Liver (tissue), 9 donors: ENCODE results near the gene RASAL2. TPM values are rescaled to one million over a fixed set of nuclear protein-coding genes. Genes with fewer than 3 reads are reported as not detected.
"Not testable (repeated sequence)": the region's sequence is repeated elsewhere in the genome, so short reads cannot be mapped to it uniquely, and the experiment has no call there.

Source experiments
- DNase-seq: peaks from one replicate; pipeline ENCODE4 v3.0.0-alpha.2; 2017; ENCODE audit warnings: low spot score
- H3K27ac ChIP-seq, 2 donors: one replicate each; pipeline ENCODE4 v1.7.0; 2013; ENCODE audit warnings: inconsistent platforms in 2 of 2, low read length in 2 of 2, control low read depth in 1 of 2, low read depth in 1 of 2, mild to moderate bottlenecking in 1 of 2
- H3K27me3 ChIP-seq, 4 donors: one replicate each; pipeline versions ENCODE4 v1.6.1 to v1.7.0; 2013; ENCODE audit warnings: low read length in 3 of 4, inconsistent platforms in 1 of 4, mild to moderate bottlenecking in 1 of 4, moderate library complexity in 1 of 4; ENCODE audit not compliant: control insufficient read depth in 4 of 4, insufficient read depth in 4 of 4
- H3K36me3 ChIP-seq, 4 donors: one replicate each; pipeline versions ENCODE4 v1.6.1 to v1.7.0; 2013; ENCODE audit warnings: low read length in 3 of 4, mild to moderate bottlenecking in 3 of 4, low read depth in 1 of 4, moderate library complexity in 1 of 4; ENCODE audit not compliant: control insufficient read depth in 4 of 4, insufficient read depth in 3 of 4
- H3K4me1 ChIP-seq, 4 donors: one replicate each; pipeline versions ENCODE4 v1.6.1 to v1.7.0; 2013; ENCODE audit warnings: low read length in 3 of 4, mild to moderate bottlenecking in 3 of 4, moderate library complexity in 1 of 4; ENCODE audit not compliant: control insufficient read depth in 4 of 4, insufficient read depth in 4 of 4
- H3K4me3 ChIP-seq, 3 donors: one replicate each; pipeline versions ENCODE4 v1.6.1 to v1.7.0; 2013; ENCODE audit warnings: low read length in 3 of 3, control low read depth in 1 of 3, low read depth in 1 of 3, mild to moderate bottlenecking in 1 of 3
- H3K9ac ChIP-seq, 2 donors: one replicate each; pipeline ENCODE4 v1.7.0; 2013; ENCODE audit warnings: low read length in 2 of 2, mild to moderate bottlenecking in 2 of 2, moderate library complexity in 2 of 2, control low read depth in 1 of 2, low read depth in 1 of 2
- H3K9me3 ChIP-seq, 4 donors: one replicate each; pipeline versions ENCODE4 v1.6.1 to v1.7.0; 2013; ENCODE audit warnings: low read length in 3 of 4; ENCODE audit not compliant: control insufficient read depth in 4 of 4
- ATF3 ChIP-seq: IDR thresholded peaks from 2 replicates; pipeline ENCODE4 v1.6.1; 2016; ENCODE audit warnings: antibody characterized with exemption
- EGR1 ChIP-seq, 2 donors: IDR thresholded peaks; 2 replicates each; pipeline ENCODE4 v1.6.1; 2016 to 2018; ENCODE audit warnings: antibody characterized with exemption in 2 of 2, low read depth in 2 of 2
- FOXA1 ChIP-seq: IDR thresholded peaks from 2 replicates; pipeline ENCODE4 v1.6.1; 2016; ENCODE audit warnings: antibody characterized with exemption
- FOXA2 ChIP-seq: IDR thresholded peaks from 2 replicates; pipeline ENCODE4 v1.6.1; 2016; ENCODE audit warnings: antibody characterized with exemption
- GABPA ChIP-seq, 2 donors: IDR thresholded peaks in 1 of 2; conservative IDR thresholded peaks in 1 of 2; 2 replicates each; pipeline ENCODE4 v1.6.1; 2016; ENCODE audit warnings: antibody characterized with exemption in 2 of 2, mild to moderate bottlenecking in 1 of 2, moderate library complexity in 1 of 2
- HNF4A ChIP-seq, 2 donors: conservative IDR thresholded peaks; 2 replicates each; pipeline ENCODE4 v1.6.1; 2016; ENCODE audit warnings: antibody characterized with exemption in 2 of 2, mild to moderate bottlenecking in 2 of 2
- HNF4G ChIP-seq: IDR thresholded peaks from 2 replicates; pipeline ENCODE4 v1.6.1; 2016; ENCODE audit warnings: antibody characterized with exemption
- JUND ChIP-seq, 2 donors: IDR thresholded peaks; 2 replicates each; pipeline ENCODE4 v1.6.1; 2016; ENCODE audit warnings: antibody characterized with exemption in 2 of 2
- MAX ChIP-seq: IDR thresholded peaks from 2 replicates; pipeline ENCODE4 v1.6.1; 2016; ENCODE audit warnings: antibody characterized with exemption
- NR2F2 ChIP-seq: IDR thresholded peaks from 2 replicates; pipeline ENCODE4 v1.6.1; 2016; ENCODE audit warnings: antibody characterized with exemption
- RAD21 ChIP-seq, 2 donors: IDR thresholded peaks; 2 replicates each; pipeline ENCODE4 v1.6.1; 2016; ENCODE audit warnings: antibody characterized with exemption in 2 of 2, mild to moderate bottlenecking in 2 of 2
- REST ChIP-seq: IDR thresholded peaks from 2 replicates; pipeline ENCODE4 v1.6.1; 2016; ENCODE audit warnings: antibody characterized with exemption, mild to moderate bottlenecking
- RXRA ChIP-seq, 2 donors: IDR thresholded peaks; 2 replicates each; pipeline ENCODE4 v1.6.1; 2017 to 2018; ENCODE audit warnings: antibody characterized with exemption in 2 of 2, mild to moderate bottlenecking in 1 of 2
- SP1 ChIP-seq: IDR thresholded peaks from 2 replicates; pipeline ENCODE4 v1.6.1; 2018; ENCODE audit warnings: antibody characterized with exemption, mild to moderate bottlenecking
- TAF1 ChIP-seq: conservative IDR thresholded peaks from 2 replicates; pipeline ENCODE4 v1.6.1; 2016; ENCODE audit warnings: antibody characterized with exemption, mild to moderate bottlenecking
- WGBS: extraction: QIAGEN DNeasy Blood & Tissue Kit; methylation state at CpG from one replicate; pipeline ENCODE4 v1.1.7; 2013; 5-methylcytosine and 5-hydroxymethylcytosine counted together
- polyA plus RNA-seq, 2 donors: library from polyadenylated mRNA; stranded (reverse) in 1 of 2; unstranded in 1 of 2; fragments of 200-250 nt in 1 of 2; fragments of >200 nt in 1 of 2; fragmentation: Nextera tagmentation in 1 of 2; extraction: Ambion mirVana in 1 of 2; gene quantifications; one replicate each; pipeline versions ENCODE4 v1.2.1 to v1.2.3, GENCODE V29; 2013 to 2015
- total RNA-seq, 2 donors: library from RNA; depleted of rRNA; stranded (reverse); fragments of >200 nt; gene quantifications; one replicate each; pipeline ENCODE4 v1.2.3, GENCODE V29; 2014
- TF ChIP-seq, protein P1 (sequence below): IDR thresholded peaks from 2 replicates; pipeline ENCODE4 v1.6.1; 2016; ENCODE audit warnings: antibody characterized with exemption
- TF ChIP-seq, protein P2 (sequence below): fragments of 150-350 bp; IDR thresholded peaks from 2 replicates; pipeline ENCODE4 v1.5.1; 2017; ENCODE audit warnings: improper control_type of control experiment, low read depth, low read length; ENCODE audit not compliant: missing input control
- donor health status: healthy.
- donor health status: healthy.
- donor health status: healthy.
- donor health status: healthy.
- donor health status: healthy.

Gene RASAL2
- total and polyA plus RNA-seq, 4 donors, result 1.8 to 8.1 (median 4.1) TPM

DNA sequence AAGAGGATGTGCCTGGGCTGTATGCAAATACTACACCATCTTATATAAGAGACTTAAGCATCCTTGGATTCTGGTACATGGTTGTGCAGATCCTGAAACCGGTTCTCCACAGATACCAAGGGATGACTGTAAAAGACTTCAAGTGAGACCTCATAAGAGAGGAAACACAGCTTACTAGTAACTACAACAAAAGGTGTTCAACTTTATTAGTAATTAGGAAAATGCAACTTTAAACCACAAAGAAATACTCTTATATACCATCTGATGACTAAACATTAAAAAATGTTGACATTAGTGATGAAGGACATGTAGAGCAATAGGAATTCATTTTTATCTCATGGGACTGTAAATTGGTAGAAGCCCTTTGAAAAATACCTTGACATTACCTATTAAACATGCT is 102.7 kb downstream of the RASAL2 start:
- Histone ChIP-seq H3K4me1 (no peaks in the 10 kb centered on the region), H3K9me3 (no peaks in the 10 kb centered on the region), H3K4me3 (no peak overlapping the region), H3K27me3 (no peaks in the 10 kb centered on the region), H3K9ac (no peak overlapping the region), H3K27ac (no peak overlapping the region), H3K36me3 (no peaks in the 10 kb centered on the region)
- 96% methylated on average over 1 of the region's 1 CpG for WGBS
- DNase-seq, result no peak
- no peak for TF ChIP-seq JUND (IDR thresholded peaks at IDR 0.05)
- TF ChIP-seq HNF4A (conservative IDR thresholded peaks at IDR 0.05), result no peak
- TF ChIP-seq RXRA (IDR thresholded peaks at IDR 0.05), result no peak
- TF ChIP-seq SP1, result no peak
- no peak for TF ChIP-seq ATF3
- TF ChIP-seq GABPA (IDR thresholded peaks at IDR 0.05 in 1 of 2, conservative IDR thresholded peaks at IDR 0.05 in 1 of 2), result no peak
- no peak for TF ChIP-seq EGR1 (IDR thresholded peaks at IDR 0.05; ENCODE audit: low read depth in 2 of 2)
- TF ChIP-seq MAX, result no peak
- TF ChIP-seq, protein P1, sequence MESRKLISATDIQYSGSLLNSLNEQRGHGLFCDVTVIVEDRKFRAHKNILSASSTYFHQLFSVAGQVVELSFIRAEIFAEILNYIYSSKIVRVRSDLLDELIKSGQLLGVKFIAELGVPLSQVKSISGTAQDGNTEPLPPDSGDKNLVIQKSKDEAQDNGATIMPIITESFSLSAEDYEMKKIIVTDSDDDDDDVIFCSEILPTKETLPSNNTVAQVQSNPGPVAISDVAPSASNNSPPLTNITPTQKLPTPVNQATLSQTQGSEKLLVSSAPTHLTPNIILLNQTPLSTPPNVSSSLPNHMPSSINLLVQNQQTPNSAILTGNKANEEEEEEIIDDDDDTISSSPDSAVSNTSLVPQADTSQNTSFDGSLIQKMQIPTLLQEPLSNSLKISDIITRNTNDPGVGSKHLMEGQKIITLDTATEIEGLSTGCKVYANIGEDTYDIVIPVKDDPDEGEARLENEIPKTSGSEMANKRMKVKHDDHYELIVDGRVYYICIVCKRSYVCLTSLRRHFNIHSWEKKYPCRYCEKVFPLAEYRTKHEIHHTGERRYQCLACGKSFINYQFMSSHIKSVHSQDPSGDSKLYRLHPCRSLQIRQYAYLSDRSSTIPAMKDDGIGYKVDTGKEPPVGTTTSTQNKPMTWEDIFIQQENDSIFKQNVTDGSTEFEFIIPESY, result no peak
- TF ChIP-seq, protein P2, sequence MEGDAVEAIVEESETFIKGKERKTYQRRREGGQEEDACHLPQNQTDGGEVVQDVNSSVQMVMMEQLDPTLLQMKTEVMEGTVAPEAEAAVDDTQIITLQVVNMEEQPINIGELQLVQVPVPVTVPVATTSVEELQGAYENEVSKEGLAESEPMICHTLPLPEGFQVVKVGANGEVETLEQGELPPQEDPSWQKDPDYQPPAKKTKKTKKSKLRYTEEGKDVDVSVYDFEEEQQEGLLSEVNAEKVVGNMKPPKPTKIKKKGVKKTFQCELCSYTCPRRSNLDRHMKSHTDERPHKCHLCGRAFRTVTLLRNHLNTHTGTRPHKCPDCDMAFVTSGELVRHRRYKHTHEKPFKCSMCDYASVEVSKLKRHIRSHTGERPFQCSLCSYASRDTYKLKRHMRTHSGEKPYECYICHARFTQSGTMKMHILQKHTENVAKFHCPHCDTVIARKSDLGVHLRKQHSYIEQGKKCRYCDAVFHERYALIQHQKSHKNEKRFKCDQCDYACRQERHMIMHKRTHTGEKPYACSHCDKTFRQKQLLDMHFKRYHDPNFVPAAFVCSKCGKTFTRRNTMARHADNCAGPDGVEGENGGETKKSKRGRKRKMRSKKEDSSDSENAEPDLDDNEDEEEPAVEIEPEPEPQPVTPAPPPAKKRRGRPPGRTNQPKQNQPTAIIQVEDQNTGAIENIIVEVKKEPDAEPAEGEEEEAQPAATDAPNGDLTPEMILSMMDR, result no peak
- TF ChIP-seq FOXA1, result no peak
- no peak for TF ChIP-seq HNF4G
- TF ChIP-seq RAD21 (IDR thresholded peaks at IDR 0.05), result no peak
- TF ChIP-seq NR2F2, result no peak
- no peak for TF ChIP-seq REST
- TF ChIP-seq FOXA2, result no peak
- TF ChIP-seq TAF1, result no peak

DNA sequence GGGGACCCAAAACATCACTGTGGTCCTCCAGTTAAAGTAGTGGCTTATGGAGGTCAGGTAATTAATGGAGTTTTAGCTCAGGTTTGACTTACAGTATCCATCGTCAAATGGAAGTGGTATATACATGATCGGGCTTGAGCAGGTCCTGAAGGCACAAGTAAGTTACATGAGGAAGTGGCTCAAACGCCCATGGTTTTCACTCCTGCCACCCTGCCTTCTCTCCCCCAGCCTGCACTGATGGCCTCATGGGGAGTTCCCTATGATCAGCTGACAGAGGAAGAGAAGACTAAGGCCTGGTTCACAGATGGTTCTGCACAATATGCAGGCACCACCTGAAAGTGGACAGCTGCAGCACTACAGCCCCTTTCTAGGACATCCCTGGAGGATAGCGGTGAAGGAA is 108.2 kb downstream of the RASAL2 start:
- not testable (repeated sequence) for H3K27me3 ChIP-seq
- WGBS, result 94% methylated on average over 4 of the region's 4 CpGs

DNA sequence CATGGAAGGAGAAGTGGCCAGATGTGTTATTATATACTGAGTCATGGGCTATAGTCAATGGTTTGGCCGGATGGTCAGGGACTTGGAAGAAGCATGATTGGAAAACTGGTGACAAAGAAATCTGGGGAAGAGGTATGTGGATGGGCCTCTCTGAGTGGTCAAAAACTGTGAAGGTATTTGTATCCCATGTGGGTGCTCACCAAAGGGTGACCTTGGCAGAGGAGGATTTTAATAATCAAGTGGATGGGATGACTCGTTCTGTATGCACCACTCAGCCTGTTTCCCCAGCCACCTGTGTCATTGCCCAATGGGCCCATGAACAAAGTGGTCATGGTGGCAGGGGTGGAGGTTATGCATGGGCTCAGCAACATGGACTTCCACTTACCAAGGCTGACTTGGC is 108.6 kb downstream of the RASAL2 start:
- not testable (repeated sequence) for H3K27me3 ChIP-seq, H3K27ac ChIP-seq, H3K9me3 ChIP-seq, H3K36me3 ChIP-seq, H3K4me3 ChIP-seq, H3K4me1 ChIP-seq, H3K9ac ChIP-seq, DNase-seq
- WGBS, result 96% methylated on average over 2 of the region's 2 CpGs

More for the DNA sequence above, 108.2 kb downstream of the RASAL2 start:
- not testable (repeated sequence) for DNase-seq, H3K4me1 ChIP-seq, H3K9me3 ChIP-seq, H3K9ac ChIP-seq, H3K27ac ChIP-seq, H3K36me3 ChIP-seq, H3K4me3 ChIP-seq
